Activated naive CD4-positive, alpha-beta T cell treated with anti-CD3 and anti-CD28 coated beads, Interleukin-2, amount 50 U/mL, for 72 hours (primary cell): ENCODE results near the gene SMAP2. TPM values are rescaled to one million over a fixed set of nuclear protein-coding genes. Genes with fewer than 3 reads are reported as not detected.

Experiments
- total RNA-seq, 2 donors: library from RNA; stranded (reverse); gene quantifications; one replicate each; pipeline ENCODE4 v1.2.3, GENCODE V29; 2022

SMAP2 gene
- total RNA-seq, 2 donors from 2014 or later, result 229 to 299 TPM

Other genes starting within 250 kb of the SMAP2 start
- gene RLF, start 212.3 kb upstream of the SMAP2 start, total RNA-seq, result 10 to 100 TPM; 23.6 to 26.1 TPM
- not detected for gene TMCO2, start 125.8 kb upstream of the SMAP2 start, total RNA-seq
- 10 to 100 TPM; 21.4 to 34.7 TPM for gene ZMPSTE24, start 115.5 kb upstream of the SMAP2 start, total RNA-seq
- gene COL9A2, start 56.4 kb upstream of the SMAP2 start, total RNA-seq, result 1 to 10 TPM; 7.0 to 9.6 TPM
- 1 to 10 TPM; 1.6 to 6.9 TPM for gene ZFP69B, start 76.7 kb downstream of the SMAP2 start, total RNA-seq
- gene ZFP69, start 103.6 kb downstream of the SMAP2 start, total RNA-seq, result 1 to 10 TPM in 1 of 2 donors, under 1 TPM in 1; 0.71 to 4.9 TPM
- 1 to 10 TPM; 3.6 to 8.4 TPM for gene EXO5, start 135.0 kb downstream of the SMAP2 start, total RNA-seq
- gene ZNF684, start 157.9 kb downstream of the SMAP2 start, total RNA-seq, result 10 to 100 TPM in 1 of 2 donors, 1 to 10 TPM in 1; 4.2 to 13.3 TPM